GM12865 (cell line): ENCODE measurements around the gene NUP37.

Experiments
- DNase-seq: peaks from one replicate; pipeline ENCODE4 v3.0.0; 2010; ENCODE audit warnings: low read depth
- H3K4me3 ChIP-seq: 2 replicates; pipeline ENCODE4 v1.5.1; 2011; ENCODE audit warnings: mild to moderate bottlenecking, low read depth, low read length, control low read depth
- CTCF ChIP-seq: IDR thresholded peaks from 2 replicates; pipeline ENCODE4 v1.5.1; 2011; ENCODE audit warnings: low read length, control low read depth, low read depth, inconsistent platforms; ENCODE audit not compliant: insufficient read depth; ENCODE audit errors: missing control alignments

Gene NUP37

GRCh38 chr12:102043928-102044327 lies 76.0 kb downstream of the NUP37 start:
- H3K4me3 ChIP-seq: no peak overlapping the region
- TF ChIP-seq CTCF: no peak
- DNase-seq: peak; percentile 73

DNA sequence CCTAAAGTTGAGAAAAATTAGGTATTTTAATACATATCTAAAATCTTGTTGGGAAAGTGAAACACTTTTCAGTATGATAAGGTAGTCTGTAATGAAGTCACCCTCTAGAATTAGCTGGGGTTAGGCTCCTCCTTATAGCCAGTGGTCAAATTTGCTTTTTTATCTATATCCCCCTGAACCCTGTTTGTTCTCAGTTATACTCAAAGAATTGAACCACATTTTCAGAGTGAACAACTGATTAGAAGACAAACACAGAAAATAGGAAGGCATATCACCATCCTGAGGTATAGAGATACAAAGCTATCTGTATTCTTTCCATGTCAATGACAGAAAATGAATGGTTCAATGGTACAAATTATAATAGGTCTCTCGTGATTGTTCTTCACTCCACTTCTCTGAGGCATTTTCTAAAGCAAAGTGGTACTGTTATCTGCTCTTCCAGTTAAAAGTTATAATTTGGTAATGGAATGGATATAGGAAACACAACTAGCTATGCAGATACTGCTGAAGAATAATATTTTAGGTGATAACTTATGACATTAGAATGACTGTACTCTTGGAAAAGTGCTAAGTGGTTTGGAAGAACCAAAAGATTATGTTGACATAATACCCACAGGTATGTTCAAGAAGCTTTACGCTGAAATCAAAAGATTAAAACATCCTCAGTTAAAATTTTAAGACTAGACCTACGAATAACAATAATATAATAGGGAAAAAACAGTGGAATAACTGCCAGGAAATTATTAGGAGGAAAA lies 85.7 kb downstream of the NUP37 start:
- H3K4me3 ChIP-seq: no peak overlapping the region

GRCh38 chr12:102031852-102032251 lies 88.1 kb downstream of the NUP37 start:
- TF ChIP-seq CTCF: no peak
- DNase-seq: no peak
- no peak overlapping the region for H3K4me3 ChIP-seq

More for the DNA sequence above, 85.7 kb downstream of the NUP37 start:
- no peak for TF ChIP-seq CTCF
- no peak for DNase-seq

- no peak for DNase-seq
- no peak for TF ChIP-seq CTCF
- no peak overlapping the region for H3K4me3 ChIP-seq
Observed at GRCh38 chr12:102029141-102029540, 90.8 kb downstream of the NUP37 start.

DNA sequence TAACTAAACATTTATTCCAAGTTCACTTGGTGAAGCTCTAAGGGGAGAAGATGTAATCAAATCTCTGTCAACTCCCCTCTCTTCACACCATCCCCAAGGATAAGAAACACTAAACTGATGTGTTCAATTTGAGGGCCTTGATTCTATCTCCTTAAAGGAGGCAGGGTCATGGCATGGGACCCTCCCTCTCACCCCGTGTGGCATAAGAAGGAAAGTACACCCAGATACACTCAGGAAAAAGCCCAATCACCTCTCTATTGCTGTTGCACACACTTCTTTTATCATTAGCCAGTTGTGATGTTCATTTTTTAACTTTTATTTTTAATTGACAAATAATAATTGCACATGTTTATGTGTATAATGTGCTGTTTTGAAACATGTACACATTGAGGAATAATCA lies 93.2 kb downstream of the NUP37 start:
- no peak for DNase-seq
- no peak overlapping the region for H3K4me3 ChIP-seq
- TF ChIP-seq CTCF: no peak

- no peak overlapping the region for H3K4me3 ChIP-seq
- DNase-seq: no peak
- no peak for TF ChIP-seq CTCF
Observed at GRCh38 chr12:102024765-102025164, 95.1 kb downstream of the NUP37 start.
